Measurements from ENCODE around the gene ARFGEF2.

The ARFGEF2 gene

GRCh38 chr20:48893374-48893773 lies 28.1 kb upstream of the ARFGEF2 start:
- H4K20me1 ChIP-seq (ENCODE audit: control insufficient read depth, insufficient read depth, low read depth, low read length) = no peaks in the 10 kb centered on the region
- H3K9me3 ChIP-seq (ENCODE audit: control insufficient read depth, insufficient read depth, low read length) = no peaks in the 10 kb centered on the region
- peaks cover 3% of the 10 kb centered on the region; the same call in 1 of the 2 replicates for H3F3A ChIP-seq (ENCODE audit: control insufficient read depth, insufficient read depth)
- no peak for TF ChIP-seq CTCF (IDR thresholded peaks at IDR 0.05; ENCODE audit: low read depth, low read length, poor library complexity, severe bottlenecking)
- no peak for TF ChIP-seq EZH2phosphoT487 (IDR thresholded peaks at IDR 0.05; ENCODE audit: borderline replicate concordance, low read length)
- no peaks in the 10 kb centered on the region for H3K36me3 ChIP-seq (ENCODE audit: control insufficient read depth, low read length)
- H3K4me1 ChIP-seq (ENCODE audit: control insufficient read depth, low read length) = peaks cover 11% of the 10 kb centered on the region
- no peaks in the 10 kb centered on the region for H3K79me2 ChIP-seq (ENCODE audit: control insufficient read depth, low read length)
- no peak overlapping the region for H3K27ac ChIP-seq (ENCODE audit: low read depth, low read length)
- H3K4me3 ChIP-seq (ENCODE audit: low read length) = no peak overlapping the region
- H3K27me3 ChIP-seq (ENCODE audit: control insufficient read depth, low read length) = peaks cover 2% of the 10 kb centered on the region; the same call in 1 of the 2 replicates
- H3K4me2 ChIP-seq (ENCODE audit: low read length) = no peak overlapping the region
- H3K9me2 ChIP-seq (replicated peaks; ENCODE audit: control insufficient read depth, low read length) = no peaks in the 10 kb centered on the region

GRCh38 chr20:48897305-48898010 lies 24.1 kb upstream of the ARFGEF2 start:
- no peak overlapping the region for H3K4me3 ChIP-seq (ENCODE audit: low read length)
- H3K9me3 ChIP-seq (ENCODE audit: control insufficient read depth, insufficient read depth, low read length) = no peaks in the 10 kb centered on the region
- H4K20me1 ChIP-seq (ENCODE audit: control insufficient read depth, insufficient read depth, low read depth, low read length) = no peaks in the 10 kb centered on the region
- H3K9me2 ChIP-seq (replicated peaks; ENCODE audit: control insufficient read depth, low read length) = no peaks in the 10 kb centered on the region
- no peak for TF ChIP-seq EZH2phosphoT487 (IDR thresholded peaks at IDR 0.05; ENCODE audit: borderline replicate concordance, low read length)
- TF ChIP-seq CTCF (IDR thresholded peaks at IDR 0.05; ENCODE audit: low read depth, low read length, poor library complexity, severe bottlenecking) = no peak
- no peak overlapping the region for H3K4me2 ChIP-seq (ENCODE audit: low read length)
- H3K27me3 ChIP-seq (ENCODE audit: control insufficient read depth, low read length) = peaks cover 6% of the 10 kb centered on the region; the same call in 1 of the 2 replicates
- H3K4me1 ChIP-seq (ENCODE audit: control insufficient read depth, low read length) = peaks cover 11% of the 10 kb centered on the region
- no peaks in the 10 kb centered on the region for H3K36me3 ChIP-seq (ENCODE audit: control insufficient read depth, low read length)
- no peaks in the 10 kb centered on the region for H3F3A ChIP-seq (ENCODE audit: control insufficient read depth, insufficient read depth)
- no peaks in the 10 kb centered on the region for H3K79me2 ChIP-seq (ENCODE audit: control insufficient read depth, low read length)
- no peak overlapping the region for H3K27ac ChIP-seq (ENCODE audit: low read depth, low read length)

- TF ChIP-seq CTCF (IDR thresholded peaks at IDR 0.05; ENCODE audit: low read depth, low read length, poor library complexity, severe bottlenecking) (no peak), EZH2phosphoT487 (IDR thresholded peaks at IDR 0.05; ENCODE audit: borderline replicate concordance, low read length) (no peak)
- Histone ChIP-seq H3K4me2 (ENCODE audit: low read length) (no peak overlapping the region), H3K9me3 (ENCODE audit: control insufficient read depth, insufficient read depth, low read length) (no peaks in the 10 kb centered on the region), H3K4me1 (ENCODE audit: control insufficient read depth, low read length) (peaks cover 11% of the 10 kb centered on the region), H4K20me1 (ENCODE audit: control insufficient read depth, insufficient read depth, low read depth, low read length) (no peaks in the 10 kb centered on the region), H3K9me2 (replicated peaks; ENCODE audit: control insufficient read depth, low read length) (no peaks in the 10 kb centered on the region), H3K4me3 (ENCODE audit: low read length) (no peak overlapping the region), H3K36me3 (ENCODE audit: control insufficient read depth, low read length) (no peaks in the 10 kb centered on the region), H3K79me2 (ENCODE audit: control insufficient read depth, low read length) (no peaks in the 10 kb centered on the region), H3K27ac (ENCODE audit: low read depth, low read length) (no peak overlapping the region), H3F3A (ENCODE audit: control insufficient read depth, insufficient read depth) (no peaks in the 10 kb centered on the region), H3K27me3 (ENCODE audit: control insufficient read depth, low read length) (peaks cover 6% of the 10 kb centered on the region; the same call in 1 of the 2 replicates)
Measured at GRCh38 chr20:48898210-48898609, 23.3 kb upstream of the ARFGEF2 start.
